ENCODE results near the gene MBNL1.

Gene MBNL1

DNA sequence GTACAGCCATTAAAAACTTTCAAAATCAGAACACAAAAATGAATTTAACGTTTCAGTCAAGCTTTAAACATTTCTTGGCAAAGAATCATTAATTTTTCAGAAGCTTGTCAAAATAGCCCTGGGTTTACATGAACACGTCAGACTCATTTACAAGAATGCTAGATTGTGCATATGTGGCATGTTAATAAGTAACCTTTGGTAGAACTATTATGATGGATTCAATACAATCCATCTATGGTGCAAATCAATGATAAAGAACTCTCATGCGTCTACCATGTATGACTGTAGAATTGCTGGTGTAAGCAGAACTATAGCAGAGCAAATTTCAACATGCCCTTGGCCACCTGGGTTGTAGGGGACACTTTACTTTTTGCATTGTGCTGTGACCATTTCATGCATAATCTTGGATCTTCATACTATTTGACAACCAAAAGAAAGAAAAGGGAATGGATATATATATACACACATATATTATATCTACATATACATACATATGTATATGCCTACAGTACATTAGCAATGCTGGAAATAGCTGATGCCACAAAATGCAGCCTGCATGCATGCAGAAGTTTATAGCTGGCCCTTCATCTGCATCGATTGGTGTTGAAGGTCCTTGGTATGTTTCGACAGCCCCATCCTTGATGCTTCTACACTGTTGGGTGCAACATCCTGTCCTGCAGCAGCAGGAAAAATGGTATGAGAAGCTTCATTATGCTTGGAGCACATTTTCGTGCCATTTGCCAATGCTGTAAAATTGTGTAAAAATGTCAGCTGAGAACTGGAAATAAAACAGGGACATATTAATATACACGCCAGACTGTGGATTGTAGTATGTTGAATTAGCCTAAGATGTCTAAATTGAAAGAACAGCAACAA is 189.0 kb downstream of the MBNL1 start:
- Histone ChIP-seq H3K9ac (no peak overlapping the region), H3K4me1 (no peaks in the 10 kb centered on the region), H3K27ac (no peak overlapping the region), H3K9me3 (no peaks in the 10 kb centered on the region), H3K27me3 (no peaks in the 10 kb centered on the region), H4K20me1 (peaks cover 5% of the 10 kb centered on the region; the same call in 1 of the 2 replicates), H3K36me3 (peaks cover 64% of the 10 kb centered on the region), H3K4me3 (no peak overlapping the region), H3K4me2 (no peak overlapping the region)
- TF ChIP-seq Cebpa-rat (IDR thresholded peaks at IDR 0.05), result no peak

DNA sequence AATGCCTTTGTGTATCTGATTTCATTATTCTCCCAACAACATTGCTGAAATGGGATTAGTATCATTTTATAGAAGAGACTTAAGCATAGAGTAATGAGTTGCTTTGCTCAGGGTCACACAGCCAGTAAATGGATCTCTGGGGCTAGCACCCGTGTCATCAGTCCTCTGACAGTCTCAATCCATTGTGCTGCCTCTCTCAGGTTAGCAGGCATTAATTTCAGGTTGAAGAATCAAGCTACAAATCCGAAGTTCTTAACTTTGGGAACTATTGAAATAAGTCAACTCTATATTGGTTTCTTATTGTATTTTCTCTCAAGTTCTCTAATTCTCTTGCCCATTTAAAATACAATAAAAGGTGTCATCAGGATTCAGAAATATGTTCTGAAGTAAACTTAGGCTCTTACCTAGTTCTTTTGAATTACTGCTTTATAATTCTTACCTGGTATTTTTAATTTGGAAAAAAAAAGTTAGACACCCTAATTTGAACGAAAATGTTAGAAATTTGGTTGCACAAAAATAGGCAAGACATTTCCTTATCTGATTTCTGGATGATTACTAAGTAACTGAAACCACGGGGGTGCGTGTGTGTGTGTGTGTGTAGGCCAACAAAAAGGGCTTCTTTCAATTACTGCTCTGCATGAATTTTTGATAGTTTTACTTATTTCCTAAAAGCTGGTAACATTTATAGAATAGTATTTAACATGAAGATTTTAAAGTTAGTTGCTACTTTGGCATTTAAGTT is 189.8 kb downstream of the MBNL1 start:
- H3K9me3 ChIP-seq, result no peaks in the 10 kb centered on the region
- H3K4me2 ChIP-seq, result no peak overlapping the region
- H3K27me3 ChIP-seq, result no peaks in the 10 kb centered on the region
- H3K4me1 ChIP-seq, result no peaks in the 10 kb centered on the region
- H3K9ac ChIP-seq, result no peak overlapping the region
- H3K27ac ChIP-seq, result no peak overlapping the region
- no peak overlapping the region for H3K4me3 ChIP-seq
- H4K20me1 ChIP-seq, result peaks cover 3% of the 10 kb centered on the region; the same call in 1 of the 2 replicates
- no peak for TF ChIP-seq Cebpa-rat (IDR thresholded peaks at IDR 0.05)
- H3K36me3 ChIP-seq, result peaks cover 66% of the 10 kb centered on the region

GRCh38 chr3:152459118-152459515 is 190.4 kb downstream of the MBNL1 start:
- no peak overlapping the region for H3K4me3 ChIP-seq
- no peak overlapping the region for H3K9ac ChIP-seq
- H3K4me1 ChIP-seq, result no peaks in the 10 kb centered on the region
- H3K27me3 ChIP-seq, result no peaks in the 10 kb centered on the region
- TF ChIP-seq Cebpa-rat (IDR thresholded peaks at IDR 0.05), result no peak
- H3K4me2 ChIP-seq, result no peak overlapping the region
- H4K20me1 ChIP-seq, result no peaks in the 10 kb centered on the region
- H3K27ac ChIP-seq, result no peak overlapping the region
- H3K9me3 ChIP-seq, result no peaks in the 10 kb centered on the region
- peaks cover 62% of the 10 kb centered on the region for H3K36me3 ChIP-seq

DNA sequence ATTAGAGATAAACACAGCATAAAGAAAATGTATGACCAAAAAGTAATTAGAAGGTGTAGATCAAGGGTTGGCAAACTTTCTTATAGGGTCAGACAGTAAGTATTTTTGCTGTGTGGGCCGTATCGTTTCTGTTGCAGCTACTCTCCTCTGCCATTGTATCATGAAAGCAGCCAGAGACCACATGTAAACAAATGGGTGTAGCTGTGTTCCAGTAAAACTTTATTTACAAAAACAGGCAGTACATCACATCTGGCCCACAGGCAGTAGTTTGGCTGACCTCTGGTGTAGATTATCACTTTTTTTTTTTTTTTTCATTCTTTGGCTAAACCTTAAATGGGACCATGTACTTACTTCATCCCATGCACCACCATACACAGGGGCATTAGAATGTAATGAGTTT is 190.8 kb downstream of the MBNL1 start:
- Histone ChIP-seq H4K20me1 (no peaks in the 10 kb centered on the region), H3K4me1 (no peaks in the 10 kb centered on the region), H3K4me3 (no peak overlapping the region), H3K9ac (no peak overlapping the region), H3K9me3 (no peaks in the 10 kb centered on the region), H3K4me2 (no peak overlapping the region), H3K27ac (no peak overlapping the region), H3K36me3 (peaks cover 60% of the 10 kb centered on the region), H3K27me3 (no peaks in the 10 kb centered on the region)
- no peak for TF ChIP-seq Cebpa-rat (IDR thresholded peaks at IDR 0.05)

DNA sequence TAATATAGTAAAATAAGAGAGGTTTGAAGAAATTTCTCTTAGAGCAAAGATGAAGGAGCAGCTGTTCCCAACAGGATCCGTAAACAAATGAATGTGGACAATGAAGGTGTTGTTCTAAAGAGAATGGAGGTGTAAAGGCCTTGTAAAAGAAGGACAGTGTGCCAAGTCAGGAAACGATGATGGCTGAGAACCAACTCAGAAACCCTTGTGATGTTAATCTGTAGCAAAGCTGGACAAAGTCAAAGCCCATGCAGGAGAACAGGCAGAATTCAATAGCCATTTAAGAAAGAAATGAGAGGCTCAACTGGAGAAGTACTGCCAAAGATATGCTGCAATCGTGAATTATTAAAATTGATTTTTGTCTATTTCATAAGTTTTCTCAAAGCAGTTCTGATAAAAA is 192.2 kb downstream of the MBNL1 start:
- no peak for TF ChIP-seq Cebpa-rat (IDR thresholded peaks at IDR 0.05)
- no peaks in the 10 kb centered on the region for H3K27me3 ChIP-seq
- H3K4me3 ChIP-seq, result no peak overlapping the region
- H3K27ac ChIP-seq, result no peak overlapping the region
- H3K9me3 ChIP-seq, result no peaks in the 10 kb centered on the region
- H3K4me2 ChIP-seq, result no peak overlapping the region
- no peaks in the 10 kb centered on the region for H4K20me1 ChIP-seq
- H3K36me3 ChIP-seq, result peaks cover 61% of the 10 kb centered on the region
- H3K9ac ChIP-seq, result no peak overlapping the region
- no peaks in the 10 kb centered on the region for H3K4me1 ChIP-seq

- Histone ChIP-seq H3K9ac (no peak overlapping the region), H3K4me2 (no peak overlapping the region), H3K27ac (no peak overlapping the region), H3K9me3 (no peaks in the 10 kb centered on the region), H3K4me1 (no peaks in the 10 kb centered on the region), H4K20me1 (no peaks in the 10 kb centered on the region), H3K27me3 (no peaks in the 10 kb centered on the region), H3K4me3 (no peak overlapping the region), H3K36me3 (peaks cover 61% of the 10 kb centered on the region)
- no peak for TF ChIP-seq Cebpa-rat (IDR thresholded peaks at IDR 0.05)
Observed at GRCh38 chr3:152461460-152461859, 192.7 kb downstream of the MBNL1 start.

DNA sequence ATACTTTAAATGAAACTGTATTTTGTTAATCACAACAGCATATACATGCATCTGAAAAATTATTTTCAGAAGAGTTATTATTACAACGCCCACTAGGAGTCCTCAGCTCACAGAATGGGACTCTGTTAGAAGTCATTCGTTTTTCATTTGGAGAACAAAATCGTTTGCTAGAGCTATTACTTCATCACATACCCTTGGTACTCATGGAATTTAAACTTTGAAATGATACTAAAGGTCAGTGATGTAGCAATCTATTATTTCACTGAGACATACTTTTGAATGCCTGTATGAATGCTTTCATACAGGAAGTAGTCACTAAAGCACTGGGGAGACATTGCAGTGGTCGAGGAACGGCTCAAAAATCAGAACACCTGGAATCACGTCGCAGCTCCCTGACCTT is 198.1 kb downstream of the MBNL1 start:
- Histone ChIP-seq H3K36me3 (peaks cover 32% of the 10 kb centered on the region), H3K9ac (no peak overlapping the region), H3K27me3 (no peaks in the 10 kb centered on the region), H3K27ac (no peak overlapping the region), H3K4me3 (no peak overlapping the region), H3K4me1 (no peaks in the 10 kb centered on the region), H4K20me1 (no peaks in the 10 kb centered on the region), H3K9me3 (no peaks in the 10 kb centered on the region), H3K4me2 (no peak overlapping the region)
- TF ChIP-seq Cebpa-rat (IDR thresholded peaks at IDR 0.05), result no peak

DNA sequence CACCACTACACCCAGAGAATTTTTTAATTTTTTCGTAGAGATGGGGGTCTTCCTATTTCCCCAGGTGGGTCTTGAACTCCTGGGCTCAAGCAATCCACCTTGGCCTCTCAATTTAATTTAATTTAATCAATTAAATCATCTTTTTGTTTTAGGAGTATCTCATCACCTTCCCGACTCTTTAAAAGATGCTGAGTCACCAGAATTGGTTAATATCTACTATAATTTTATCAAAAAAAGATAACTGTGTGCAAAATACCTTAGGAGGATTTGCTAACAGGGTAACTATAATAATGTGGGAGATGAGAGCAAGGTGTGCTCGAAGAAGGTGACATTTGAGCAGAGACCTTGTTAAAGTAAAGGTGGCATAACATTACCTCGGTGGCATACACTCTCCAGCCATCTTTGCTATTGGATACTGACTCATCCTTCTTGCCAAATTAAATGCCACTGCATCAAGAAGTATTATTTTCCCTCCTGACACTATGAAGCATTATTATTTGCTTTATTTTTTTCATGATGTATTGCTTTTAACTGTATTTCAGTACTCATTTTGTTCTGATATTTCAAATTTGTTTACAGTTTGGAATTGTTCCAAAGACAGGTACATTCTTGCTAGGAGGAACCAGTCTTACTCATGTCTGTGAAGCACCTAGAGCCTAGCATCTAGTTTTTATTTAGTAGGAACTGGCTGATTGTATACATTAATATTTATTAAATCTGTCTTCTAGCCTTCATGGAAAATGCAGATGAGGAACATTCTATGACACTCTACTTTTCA is 200.7 kb downstream of the MBNL1 start:
- Histone ChIP-seq H3K4me1 (no peaks in the 10 kb centered on the region), H3K27ac (no peak overlapping the region), H3K36me3 (peaks cover 18% of the 10 kb centered on the region), H3K27me3 (no peaks in the 10 kb centered on the region), H3K9me3 (no peaks in the 10 kb centered on the region), H3K4me3 (no peak overlapping the region), H3K9ac (no peak overlapping the region), H3K4me2 (no peak overlapping the region), H4K20me1 (no peaks in the 10 kb centered on the region)
- no peak for TF ChIP-seq Cebpa-rat (IDR thresholded peaks at IDR 0.05)

GRCh38 chr3:152470095-152470494 is 201.4 kb downstream of the MBNL1 start:
- no peaks in the 10 kb centered on the region for H3K4me1 ChIP-seq
- no peaks in the 10 kb centered on the region for H3K27me3 ChIP-seq

More at GRCh38 chr3:152470095-152470494, 201.4 kb downstream of the MBNL1 start:
- no peak for TF ChIP-seq Cebpa-rat (IDR thresholded peaks at IDR 0.05)
- peaks cover 12% of the 10 kb centered on the region; the same call in 1 of the 2 replicates for H3K36me3 ChIP-seq
- H3K9me3 ChIP-seq, result no peaks in the 10 kb centered on the region
- H4K20me1 ChIP-seq, result no peaks in the 10 kb centered on the region
- no peak overlapping the region for H3K27ac ChIP-seq
- H3K9ac ChIP-seq, result no peak overlapping the region
- H3K4me3 ChIP-seq, result no peak overlapping the region
- H3K4me2 ChIP-seq, result no peak overlapping the region
